AG04450 (cell line): ENCODE measurements around the gene GET3. TPM values are rescaled to one million over a fixed set of nuclear protein-coding genes. Genes with fewer than 3 reads are reported as not detected.

Experiments used
- CTCF ChIA-PET: fragments of 300-600, 350-600 bp; formaldehyde crosslinking; extraction: SDS; loops from one replicate; lab custom pipeline; 2022; ENCODE audit warnings: antibody characterized with exemption, inconsistent platforms; lab: Charles Lee
- POLR2A ChIA-PET: fragments of 350-600 bp; formaldehyde crosslinking; extraction: SDS; loops from one replicate; lab custom pipeline; 2021; ENCODE audit warnings: antibody characterized with exemption, inconsistent platforms; lab: Yijun Ruan, JAX
- DNase-seq: peaks from one replicate; pipeline ENCODE4 v3.0.0-alpha.2; 2011; ENCODE audit warnings: low read depth, low spot score
- H3K27ac ChIP-seq: one replicate; pipeline ENCODE4 v1.5.1; 2012; ENCODE audit warnings: low read depth, low read length, control low read depth
- H3K27me3 ChIP-seq: one replicate; pipeline ENCODE4 v1.6.0; 2012; ENCODE audit warnings: low read length; ENCODE audit not compliant: control insufficient read depth, insufficient read depth
- H3K4me3 ChIP-seq: 2 replicates; pipeline ENCODE4 v1.5.1; 2011; ENCODE audit warnings: mild to moderate bottlenecking, low read depth, low read length, control low read depth
- H3K9me3 ChIP-seq: 2 replicates; pipeline ENCODE4 v1.5.1; 2012; ENCODE audit warnings: low read length; ENCODE audit not compliant: control insufficient read depth, insufficient read depth
- CTCF ChIP-seq: IDR thresholded peaks from 2 replicates; pipeline ENCODE4 v1.5.1; 2011; ENCODE audit warnings: low read depth, low read length, control low read depth, inconsistent platforms
- polyA plus RNA-seq: library from polyadenylated mRNA; depleted of rRNA; stranded (reverse); fragments of >200 nt; gene quantifications from 2 replicates; pipeline ENCODE4 v1.2.3, GENCODE V29; 2011

The GET3 gene
- polyA plus RNA-seq, 1 experiment = 114 TPM

DNA sequence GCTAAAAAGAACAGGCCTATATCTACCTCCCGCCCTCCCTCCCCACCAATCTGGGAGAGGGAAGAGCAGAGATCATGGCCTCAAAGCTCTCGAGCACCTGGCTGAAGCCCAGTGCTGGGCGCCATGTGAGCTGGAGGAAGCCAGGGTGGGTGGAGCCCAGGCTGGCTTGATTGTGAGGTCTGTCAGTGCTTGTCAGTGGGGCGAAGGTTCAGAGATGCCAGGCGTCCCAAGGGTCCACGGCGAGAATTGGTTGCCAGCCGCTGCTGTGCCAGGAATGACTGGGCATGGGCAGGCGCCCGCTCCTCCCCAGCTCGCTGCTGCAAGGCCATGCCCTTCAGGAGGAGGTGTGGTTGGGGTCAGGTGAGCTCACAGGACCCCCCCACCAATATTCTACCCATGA is 25.8 kb downstream of the GET3 start:
- no peak for DNase-seq
- ChIA-PET POLR2A (interaction anchor here (1.5 kb wide), 1 partner anchor 29 kb away, joined by 3 read pairs; no protein-coding TSS in a partner anchor), CTCF (interaction anchor here (0.7 to 11.9 kb wide), 5 partner anchors 35 to 202 kb away, joined by 3 to 410 read pairs (median 15); partner anchors contain the start of genes PRDX2 and THSD8)
- Histone ChIP-seq H3K9me3 (peaks cover 6% of the 10 kb centered on the region), H3K4me3 (no peak overlapping the region), H3K27me3 (no peaks in the 10 kb centered on the region), H3K27ac (no peak overlapping the region)
- no peak for TF ChIP-seq CTCF

DNA sequence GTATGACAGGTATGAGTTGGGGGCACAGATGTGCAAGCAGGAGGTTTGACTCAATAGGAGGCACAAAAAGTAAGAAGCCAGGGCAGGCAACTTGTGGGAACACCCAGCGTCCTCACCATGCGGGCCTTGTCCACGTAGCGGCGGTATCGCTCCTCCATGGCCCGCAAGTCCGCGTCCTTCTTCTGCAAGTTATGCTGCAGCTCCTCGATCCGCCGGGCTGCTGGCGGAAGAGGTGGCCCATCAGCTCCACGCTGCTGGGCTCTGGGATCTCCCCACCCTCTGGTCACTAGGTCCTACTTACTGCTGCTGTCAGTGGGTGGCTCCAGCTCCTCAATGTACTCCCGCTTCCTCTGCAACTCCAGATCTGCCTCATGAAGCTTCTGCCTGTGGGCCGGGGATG is 27.4 kb downstream of the GET3 start:
- no peak for DNase-seq
- Histone ChIP-seq H3K9me3 (peaks cover 6% of the 10 kb centered on the region), H3K27me3 (no peaks in the 10 kb centered on the region), H3K27ac (no peak overlapping the region), H3K4me3 (no peak overlapping the region)
- POLR2A ChIA-PET = interaction anchor here (1.1 to 2.5 kb wide), 3 partner anchors 27 to 31 kb away, joined by 5 to 11 read pairs (median 5); partner anchors contain the start of gene JUNB
- no peak for TF ChIP-seq CTCF
- CTCF ChIA-PET = interaction anchor here (0.6 to 11.9 kb wide), 12 partner anchors 9 to 110 kb away, joined by 3 to 410 read pairs (median 16); partner anchors contain the start of genes GET3, HOOK2, JUNB and PRDX2

- DNase-seq = peak; percentile 45
- Histone ChIP-seq H3K9me3 (peaks cover 6% of the 10 kb centered on the region), H3K27ac (no peak overlapping the region), H3K4me3 (peak overlapping the region; percentile 68), H3K27me3 (no peaks in the 10 kb centered on the region)
- ChIA-PET POLR2A (interaction anchor here (0.6 to 3.6 kb wide), 8 partner anchors 8 to 82 kb away, joined by 3 to 58 read pairs (median 4); partner anchors contain the start of genes FBXW9, GET3 and JUNB), CTCF (interaction anchor here (0.6 to 11.9 kb wide), 32 partner anchors 10 to 842 kb away, joined by 3 to 410 read pairs (median 6); partner anchors contain the start of genes BEST2, GCDH, GET3 and HOOK2)
- peak; percentile 77 for TF ChIP-seq CTCF
Observed at GRCh38 chr19:12766051-12766521, 28.8 kb downstream of the GET3 start.

DNA sequence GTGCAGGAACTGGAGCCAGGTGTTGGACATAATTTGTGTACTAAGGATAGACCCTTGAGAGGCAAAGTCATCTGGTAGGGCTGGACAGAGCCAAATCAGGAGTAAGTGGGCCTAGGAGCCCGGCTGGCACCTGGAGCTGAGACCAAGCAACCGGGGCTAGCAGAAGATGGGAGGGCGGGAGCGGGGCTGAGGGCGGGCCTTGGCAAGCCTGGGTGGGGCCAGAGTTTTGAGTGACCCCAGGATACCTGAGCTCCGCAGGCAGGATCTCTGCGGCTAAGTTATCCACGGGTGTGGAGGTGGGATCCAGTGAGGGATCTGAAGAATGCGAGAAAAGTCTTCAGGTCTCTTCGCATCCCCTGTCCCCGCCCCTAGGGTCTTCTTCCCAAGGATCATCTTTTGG is 29.9 kb downstream of the GET3 start:
- POLR2A ChIA-PET = interaction anchor here (1.2 to 3.6 kb wide), 2 partner anchors 10 to 25 kb away, joined by 3 to 58 read pairs; partner anchors contain the start of gene JUNB
- Histone ChIP-seq H3K27ac (no peak overlapping the region), H3K9me3 (peaks cover 6% of the 10 kb centered on the region), H3K4me3 (no peak overlapping the region), H3K27me3 (no peaks in the 10 kb centered on the region)
- no peak for DNase-seq
- CTCF ChIA-PET = interaction anchor here (1.1 to 11.9 kb wide), 7 partner anchors 11 to 82 kb away, joined by 3 to 410 read pairs (median 6); partner anchors contain the start of genes JUNB, PRDX2, RTBDN and THSD8
- TF ChIP-seq CTCF = no peak

- CTCF ChIA-PET = interaction anchor here (0.6 to 11.9 kb wide), 6 partner anchors 12 to 81 kb away, joined by 3 to 410 read pairs (median 29); partner anchors contain the start of genes JUNB, PRDX2, RTBDN and THSD8
Observed at GRCh38 chr19:12767666-12768065, 30.4 kb downstream of the GET3 start.

More at GRCh38 chr19:12767666-12768065, 30.4 kb downstream of the GET3 start:
- no peak overlapping the region for H3K27ac ChIP-seq
- no peak overlapping the region for H3K4me3 ChIP-seq
- H3K9me3 ChIP-seq = peaks cover 6% of the 10 kb centered on the region
- H3K27me3 ChIP-seq = no peaks in the 10 kb centered on the region
- no peak for TF ChIP-seq CTCF
- POLR2A ChIA-PET = interaction anchor here (3.6 kb wide), 1 partner anchor 25 kb away, joined by 58 read pairs; the partner anchor contains the start of gene JUNB
- no peak for DNase-seq
